ENCODE data around the gene ATP4B.

Gene ATP4B

DNA sequence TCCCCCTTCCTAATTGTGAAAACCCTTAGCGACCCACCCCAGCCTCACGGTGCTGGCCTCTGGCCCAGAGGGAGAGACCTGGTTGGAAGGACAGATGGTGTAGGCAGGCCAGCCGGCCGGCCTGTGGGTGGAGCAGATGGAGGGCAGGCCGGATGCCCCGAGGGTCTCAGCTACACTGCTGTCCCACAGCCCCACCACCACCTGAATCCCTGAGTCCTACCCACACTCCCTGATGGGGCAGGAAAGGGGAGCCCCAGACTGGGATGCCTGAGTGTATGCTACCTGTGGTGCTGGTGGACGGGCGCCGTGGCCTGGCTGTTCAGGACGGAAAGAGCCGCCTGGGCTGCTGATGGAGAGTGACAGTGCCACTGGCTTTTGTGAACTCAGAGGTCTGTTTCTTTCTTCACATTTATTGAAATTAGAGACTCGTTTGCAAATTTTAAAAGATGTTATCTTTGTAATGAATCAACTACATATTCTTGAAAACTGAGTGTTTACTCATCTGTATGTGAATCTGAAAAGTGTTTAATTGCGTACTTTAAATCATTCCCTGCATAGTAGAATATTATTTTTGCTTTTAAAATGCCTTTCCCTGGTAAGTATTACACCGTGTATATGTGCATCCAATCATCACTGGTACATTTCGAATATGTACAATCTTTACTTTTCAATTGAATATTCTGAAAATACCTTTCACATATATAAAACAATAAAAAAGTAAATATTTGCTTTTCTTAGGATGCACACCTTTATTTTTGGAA is 37.8 kb downstream of the ATP4B start:
- Histone ChIP-seq H3K4me1 (ENCODE audit: insufficient read depth, low read length) (peaks cover 7% of the 10 kb centered on the region; the same call in 1 of the 2 replicates), H3K9me3 (ENCODE audit: control insufficient read depth, insufficient read depth, low read length) (no peaks in the 10 kb centered on the region), H3K36me3 (ENCODE audit: insufficient read depth, low read length) (peaks cover 5% of the 10 kb centered on the region; the same call in 1 of the 2 replicates), H3K9ac (ENCODE audit: low read depth, low read length) (no peak overlapping the region)

DNA sequence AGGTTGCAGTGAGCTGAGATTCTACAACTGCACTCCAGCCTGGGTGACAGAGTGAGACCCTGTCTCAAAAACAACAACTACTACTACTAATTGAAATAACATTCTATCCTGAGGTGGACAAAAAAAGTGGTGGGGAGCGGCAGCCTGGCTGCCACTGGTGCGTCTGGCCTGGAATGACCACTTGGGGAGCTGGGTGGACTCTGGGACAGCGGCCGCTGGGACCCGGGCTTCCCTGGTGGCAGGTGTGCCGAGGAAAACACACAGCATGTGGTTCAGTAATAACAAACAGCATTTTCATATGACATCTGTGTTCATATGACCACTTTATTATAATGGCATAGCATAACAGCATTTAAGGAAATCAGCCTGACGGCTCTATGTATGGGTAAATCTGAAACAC is 39.5 kb downstream of the ATP4B start:
- Histone ChIP-seq H3K9ac (ENCODE audit: low read depth, low read length) (no peak overlapping the region), H3K4me1 (ENCODE audit: insufficient read depth, low read length) (peaks cover 7% of the 10 kb centered on the region; the same call in 1 of the 2 replicates), H3K9me3 (ENCODE audit: control insufficient read depth, insufficient read depth, low read length) (no peaks in the 10 kb centered on the region), H3K36me3 (ENCODE audit: insufficient read depth, low read length) (peaks cover 5% of the 10 kb centered on the region; the same call in 1 of the 2 replicates)

DNA sequence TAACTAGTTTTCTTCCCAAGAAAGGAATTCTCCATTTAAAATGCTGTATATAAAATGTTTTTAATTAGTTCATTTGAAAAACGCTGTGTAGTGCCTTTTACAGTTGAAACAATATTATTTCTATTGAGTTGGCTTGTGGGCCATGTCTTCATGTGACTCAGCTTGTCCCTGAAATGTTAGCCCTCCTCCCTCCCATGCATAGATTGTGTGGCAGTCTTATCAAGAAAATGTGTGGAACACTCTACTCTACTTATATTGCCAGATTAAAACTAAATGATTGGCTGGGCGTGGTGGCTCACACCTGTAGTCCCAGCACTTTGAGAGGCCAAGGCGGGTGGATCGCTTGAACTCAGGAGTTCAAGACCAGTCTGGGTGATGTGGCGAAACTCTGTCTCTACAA is 40.0 kb downstream of the ATP4B start:
- Histone ChIP-seq H3K36me3 (ENCODE audit: insufficient read depth, low read length) (peaks cover 2% of the 10 kb centered on the region; the same call in 1 of the 2 replicates), H3K9ac (ENCODE audit: low read depth, low read length) (no peak overlapping the region), H3K9me3 (ENCODE audit: control insufficient read depth, insufficient read depth, low read length) (no peaks in the 10 kb centered on the region), H3K4me1 (ENCODE audit: insufficient read depth, low read length) (peaks cover 7% of the 10 kb centered on the region; the same call in 1 of the 2 replicates)

DNA sequence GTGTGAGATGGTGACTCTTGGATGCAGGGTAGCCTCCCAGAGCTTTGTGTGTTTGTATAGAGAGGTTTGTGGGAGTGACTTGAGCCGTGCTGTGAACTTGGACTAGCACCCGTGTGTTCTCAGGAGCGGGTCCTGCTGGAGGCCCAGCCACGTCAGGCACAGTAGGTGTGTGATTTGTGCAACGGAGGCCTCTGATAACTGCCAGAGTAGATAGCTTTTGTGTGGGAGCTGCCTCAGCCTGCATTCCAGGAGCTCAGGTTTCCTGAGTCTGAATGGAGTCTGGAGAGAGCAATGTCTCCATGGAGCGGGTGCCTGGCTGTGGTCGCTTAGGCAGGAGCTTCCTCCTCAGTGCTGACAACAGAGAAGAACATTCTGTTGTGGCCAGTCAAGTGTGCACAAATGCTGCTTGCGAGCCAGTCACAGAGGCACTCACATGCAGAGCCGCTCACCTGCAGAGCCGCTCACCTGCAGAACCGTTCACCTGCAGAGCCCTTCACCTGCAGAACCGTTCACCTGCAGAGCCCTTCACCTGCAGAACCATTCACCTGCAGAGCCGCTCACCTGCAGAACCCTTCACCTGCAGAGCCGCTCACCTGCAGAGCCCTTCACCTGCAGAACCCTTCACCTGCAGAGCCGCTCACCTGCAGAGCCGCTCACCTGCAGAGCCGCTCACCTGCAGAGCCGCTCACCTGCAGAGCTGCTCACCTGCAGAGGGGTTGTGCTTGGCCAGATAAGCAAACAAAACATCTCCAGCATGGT is 40.8 kb downstream of the ATP4B start:
- Histone ChIP-seq H3K9me3 (ENCODE audit: control insufficient read depth, insufficient read depth, low read length) (no peaks in the 10 kb centered on the region), H3K4me1 (ENCODE audit: insufficient read depth, low read length) (peaks cover 7% of the 10 kb centered on the region; the same call in 1 of the 2 replicates), H3K9ac (ENCODE audit: low read depth, low read length) (no peak overlapping the region), H3K36me3 (ENCODE audit: insufficient read depth, low read length) (no peaks in the 10 kb centered on the region)

DNA sequence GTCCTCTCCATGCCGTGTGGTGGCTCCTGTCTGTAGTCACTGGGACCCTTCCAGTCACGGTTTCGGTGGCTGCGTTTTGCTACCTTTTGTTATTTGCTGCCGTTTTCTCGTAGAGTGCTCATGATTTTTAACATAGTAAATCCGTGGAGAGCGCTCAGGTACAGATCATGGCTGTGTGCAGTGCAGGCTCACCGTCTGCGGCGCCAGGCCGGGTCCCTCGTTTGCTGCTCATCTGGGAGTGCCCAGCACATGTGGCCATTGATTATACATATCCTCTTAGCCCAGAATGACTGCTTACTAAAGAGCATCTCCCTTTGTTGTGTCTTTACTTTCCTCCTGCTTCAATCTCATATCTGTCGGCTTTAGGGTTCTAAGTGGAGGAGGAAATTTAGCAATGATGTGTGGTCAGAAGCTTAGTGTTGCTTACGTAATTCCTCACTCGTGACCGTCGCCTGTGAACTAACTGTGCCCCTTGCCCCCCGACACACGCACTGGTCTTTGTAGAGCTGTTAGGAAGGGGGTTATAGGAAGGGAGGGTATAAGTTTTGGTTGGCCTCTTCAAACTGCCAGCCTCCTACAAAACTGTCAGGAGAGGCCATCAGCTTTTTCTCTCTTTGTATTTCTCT is 41.6 kb downstream of the ATP4B start:
- Histone ChIP-seq H3K36me3 (ENCODE audit: insufficient read depth, low read length) (peaks cover 2% of the 10 kb centered on the region; the same call in 1 of the 2 replicates), H3K4me1 (ENCODE audit: insufficient read depth, low read length) (peaks cover 7% of the 10 kb centered on the region; the same call in 1 of the 2 replicates), H3K9me3 (ENCODE audit: control insufficient read depth, insufficient read depth, low read length) (no peaks in the 10 kb centered on the region), H3K9ac (ENCODE audit: low read depth, low read length) (no peak overlapping the region)

DNA sequence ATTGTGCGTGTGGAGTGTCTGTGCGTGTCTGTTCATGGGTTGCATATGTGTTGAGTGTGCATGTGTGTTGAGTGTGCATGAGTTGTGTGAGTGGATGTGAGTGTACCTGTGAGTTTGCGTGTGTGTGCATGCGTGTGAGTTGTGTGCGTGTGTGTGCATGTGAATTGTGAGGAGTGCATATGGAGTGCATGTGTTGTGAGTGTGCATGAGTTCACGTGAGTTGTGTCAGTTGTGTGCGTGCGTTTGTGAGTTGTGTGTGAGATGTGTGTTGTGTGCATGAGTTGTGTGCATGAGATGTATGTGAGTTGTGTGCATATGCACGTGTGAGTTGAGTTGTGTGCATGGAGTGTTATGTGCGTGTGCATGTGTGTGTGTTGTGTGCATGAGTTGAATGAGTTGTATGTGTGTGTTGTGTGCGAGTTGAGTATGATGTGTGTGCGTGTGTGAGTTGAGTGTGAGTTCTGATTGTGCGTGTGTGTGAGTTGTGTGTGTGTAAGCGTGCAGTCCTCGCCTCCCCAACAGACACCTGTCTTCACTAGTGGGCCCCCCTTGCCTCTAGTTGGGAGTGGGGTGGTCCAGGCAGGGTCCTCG is 44.1 kb downstream of the ATP4B start:
- Histone ChIP-seq H3K9me3 (ENCODE audit: control insufficient read depth, insufficient read depth, low read length) (no peaks in the 10 kb centered on the region), H3K4me1 (ENCODE audit: insufficient read depth, low read length) (peaks cover 7% of the 10 kb centered on the region; the same call in 1 of the 2 replicates), H3K9ac (ENCODE audit: low read depth, low read length) (no peak overlapping the region), H3K36me3 (ENCODE audit: insufficient read depth, low read length) (peaks cover 6% of the 10 kb centered on the region; the same call in 1 of the 2 replicates)

DNA sequence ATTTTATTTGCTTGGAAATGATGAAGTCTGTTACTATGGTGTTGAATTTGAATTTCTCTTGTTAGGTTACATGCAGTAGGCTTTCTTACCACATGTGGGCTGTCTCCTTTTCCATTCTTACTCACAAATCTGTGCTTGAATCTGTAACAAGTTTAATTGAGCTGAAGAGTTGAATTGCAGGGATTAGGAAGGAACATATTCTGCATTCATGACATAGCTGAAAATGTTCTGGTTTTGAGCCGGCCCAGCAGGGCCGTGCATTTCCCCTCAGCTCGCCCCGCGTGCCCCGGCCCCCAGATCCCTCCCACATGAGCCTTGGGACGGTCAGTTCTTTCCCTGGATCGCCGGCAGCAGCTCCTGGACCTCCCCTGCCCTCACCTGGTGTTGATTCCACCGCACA is 45.4 kb downstream of the ATP4B start:
- peaks cover 6% of the 10 kb centered on the region; the same call in 1 of the 2 replicates for H3K36me3 ChIP-seq (ENCODE audit: insufficient read depth, low read length)
- no peak overlapping the region for H3K9ac ChIP-seq (ENCODE audit: low read depth, low read length)
- no peaks in the 10 kb centered on the region for H3K9me3 ChIP-seq (ENCODE audit: control insufficient read depth, insufficient read depth, low read length)
- H3K4me1 ChIP-seq (ENCODE audit: insufficient read depth, low read length) = peaks cover 7% of the 10 kb centered on the region; the same call in 1 of the 2 replicates

DNA sequence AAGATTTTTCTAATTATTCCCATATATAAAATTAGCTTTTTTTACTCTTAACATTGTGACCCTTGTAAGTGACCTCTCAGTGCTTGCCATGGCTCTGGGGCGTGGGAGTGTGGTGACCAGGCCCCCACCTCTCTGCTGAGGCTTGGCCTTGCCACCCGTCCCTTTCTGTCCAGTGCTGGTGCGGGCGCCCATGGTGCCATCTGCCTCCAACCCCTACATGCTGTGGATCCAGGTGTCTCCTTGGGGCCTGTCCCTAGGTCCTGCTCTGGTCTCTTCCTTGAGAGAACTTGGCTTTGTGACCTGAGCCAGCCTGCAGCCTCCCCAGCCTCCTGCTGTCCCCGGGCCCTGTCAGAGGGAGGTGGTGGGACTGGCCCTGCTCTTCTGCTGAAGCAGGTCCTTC is 46.0 kb downstream of the ATP4B start:
- peaks cover 6% of the 10 kb centered on the region; the same call in 1 of the 2 replicates for H3K4me1 ChIP-seq (ENCODE audit: insufficient read depth, low read length)
- H3K9me3 ChIP-seq (ENCODE audit: control insufficient read depth, insufficient read depth, low read length) = no peaks in the 10 kb centered on the region
- H3K36me3 ChIP-seq (ENCODE audit: insufficient read depth, low read length) = peaks cover 6% of the 10 kb centered on the region; the same call in 1 of the 2 replicates
- no peak overlapping the region for H3K9ac ChIP-seq (ENCODE audit: low read depth, low read length)

DNA sequence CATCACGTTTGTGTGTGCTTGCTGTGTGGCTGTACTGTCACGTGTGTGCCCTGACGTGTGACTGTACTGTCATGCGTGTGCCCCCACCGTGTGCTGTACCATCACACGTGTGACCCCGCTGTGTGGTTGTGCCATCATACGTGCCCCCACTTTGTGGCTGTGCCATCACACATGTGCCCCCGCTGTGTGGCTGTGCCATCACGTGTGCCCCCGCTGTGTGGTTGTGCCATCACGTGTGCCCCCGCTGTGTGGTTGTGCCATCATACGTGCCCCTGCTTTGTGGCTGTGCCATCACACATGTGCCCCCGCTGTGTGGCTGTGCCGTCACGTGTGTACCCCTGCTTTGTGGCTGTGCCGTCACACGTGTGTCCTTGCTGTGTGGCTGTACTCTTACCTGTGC is 47.7 kb downstream of the ATP4B start:
- Histone ChIP-seq H3K9me3 (ENCODE audit: control insufficient read depth, insufficient read depth, low read length) (no peaks in the 10 kb centered on the region), H3K36me3 (ENCODE audit: insufficient read depth, low read length) (peaks cover 6% of the 10 kb centered on the region; the same call in 1 of the 2 replicates), H3K9ac (ENCODE audit: low read depth, low read length) (no peak overlapping the region), H3K4me1 (ENCODE audit: insufficient read depth, low read length) (no peaks in the 10 kb centered on the region)

DNA sequence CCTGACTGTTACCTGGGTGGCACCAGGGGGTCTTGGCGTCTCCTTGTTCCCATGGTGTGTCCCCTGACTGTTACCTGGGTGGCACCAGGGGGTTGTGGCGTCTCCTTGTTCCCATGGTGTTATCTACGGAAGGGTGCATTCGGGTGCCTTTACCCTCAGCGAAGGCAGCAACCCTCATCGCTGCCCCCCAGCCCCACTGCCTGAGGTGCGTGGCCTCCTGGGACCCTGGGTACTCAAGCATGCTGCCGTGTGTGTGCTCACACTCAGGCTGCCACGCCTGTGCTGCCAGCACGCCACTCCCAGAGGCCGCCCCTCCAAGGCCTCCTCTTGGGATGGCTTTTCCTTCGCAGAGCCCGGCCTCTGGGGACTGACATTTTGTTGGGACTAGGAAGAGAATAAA is 48.4 kb downstream of the ATP4B start:
- Histone ChIP-seq H3K9me3 (ENCODE audit: control insufficient read depth, insufficient read depth, low read length) (no peaks in the 10 kb centered on the region), H3K36me3 (ENCODE audit: insufficient read depth, low read length) (peaks cover 6% of the 10 kb centered on the region; the same call in 1 of the 2 replicates), H3K9ac (ENCODE audit: low read depth, low read length) (no peak overlapping the region), H3K4me1 (ENCODE audit: insufficient read depth, low read length) (no peaks in the 10 kb centered on the region)

DNA sequence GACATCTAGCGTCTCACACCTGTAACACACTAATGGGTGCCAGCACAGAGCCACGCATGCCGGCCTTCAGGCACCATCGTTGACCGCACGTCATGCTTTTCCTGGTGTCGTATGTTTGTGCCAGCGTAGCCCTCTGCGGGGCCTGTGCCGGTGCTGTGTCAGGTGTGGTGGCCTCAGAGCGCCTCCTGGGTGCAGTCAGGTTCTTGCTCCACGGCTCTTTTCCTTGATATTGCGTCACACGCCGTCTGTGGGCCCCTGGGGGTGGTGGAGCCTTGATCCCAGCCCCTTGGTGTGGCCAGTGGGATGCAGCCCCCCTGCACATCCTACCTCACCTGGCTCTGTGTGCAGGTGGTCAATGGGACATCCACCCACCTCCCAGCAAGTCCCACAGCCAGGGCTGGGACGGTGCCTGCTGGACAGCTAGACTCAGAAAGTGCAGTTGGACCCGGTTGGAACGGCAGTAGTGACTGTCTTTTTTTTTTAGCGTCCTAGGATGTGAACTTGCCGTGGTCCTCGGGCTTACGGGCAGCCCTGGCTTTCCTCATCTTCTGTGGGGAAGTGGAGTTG is 48.9 kb downstream of the ATP4B start:
- Histone ChIP-seq H3K4me1 (ENCODE audit: insufficient read depth, low read length) (no peaks in the 10 kb centered on the region), H3K36me3 (ENCODE audit: insufficient read depth, low read length) (peaks cover 6% of the 10 kb centered on the region; the same call in 1 of the 2 replicates), H3K9ac (ENCODE audit: low read depth, low read length) (no peak overlapping the region), H3K9me3 (ENCODE audit: control insufficient read depth, insufficient read depth, low read length) (no peaks in the 10 kb centered on the region)

DNA sequence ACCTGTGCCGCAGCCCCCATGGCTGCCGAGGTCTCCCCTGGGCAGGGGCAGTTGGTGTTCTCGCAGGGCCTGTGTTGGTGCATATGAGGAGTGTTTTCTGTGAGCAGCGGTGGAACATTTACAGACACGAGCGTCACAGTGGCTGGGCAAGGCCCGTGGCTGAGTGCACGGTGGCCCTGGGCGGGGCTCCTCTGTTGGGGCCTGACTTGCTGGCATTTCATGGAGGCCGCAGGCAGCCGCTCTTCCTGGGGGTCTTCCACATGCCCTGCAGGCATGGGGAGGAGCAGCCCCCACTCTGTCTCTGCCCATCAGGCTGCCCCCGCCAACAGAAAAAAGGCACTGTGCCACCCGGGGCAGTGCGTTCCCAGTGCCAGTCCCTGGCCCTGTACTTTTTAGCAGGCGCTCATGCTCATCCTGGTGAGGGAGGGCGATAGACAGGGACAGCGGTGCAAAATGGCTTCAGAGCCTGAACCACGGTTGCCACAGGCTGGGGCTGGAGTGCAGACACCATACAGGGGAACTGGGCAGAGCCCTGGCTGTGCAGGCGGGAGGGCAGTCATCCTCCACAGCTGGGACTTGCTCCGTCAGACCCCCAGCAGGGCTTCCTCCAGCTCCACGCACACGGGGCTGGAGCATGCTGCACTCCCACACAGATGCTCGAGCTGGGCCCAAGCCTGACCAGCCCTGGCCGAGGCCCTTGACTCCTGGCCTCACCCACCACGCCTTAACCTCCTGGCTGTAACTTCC is 49.9 kb downstream of the ATP4B start:
- no peak overlapping the region for H3K9ac ChIP-seq (ENCODE audit: low read depth, low read length)

More for the DNA sequence above, 49.9 kb downstream of the ATP4B start:
- H3K4me1 ChIP-seq (ENCODE audit: insufficient read depth, low read length) = no peaks in the 10 kb centered on the region
- H3K36me3 ChIP-seq (ENCODE audit: insufficient read depth, low read length) = peaks cover 6% of the 10 kb centered on the region
- H3K9me3 ChIP-seq (ENCODE audit: control insufficient read depth, insufficient read depth, low read length) = no peaks in the 10 kb centered on the region
